ENCODE results near the gene C1orf210.
A peak's percentile ranks its signal among the peaks of the same experiment; 100 is the strongest.

The C1orf210 gene

DNA sequence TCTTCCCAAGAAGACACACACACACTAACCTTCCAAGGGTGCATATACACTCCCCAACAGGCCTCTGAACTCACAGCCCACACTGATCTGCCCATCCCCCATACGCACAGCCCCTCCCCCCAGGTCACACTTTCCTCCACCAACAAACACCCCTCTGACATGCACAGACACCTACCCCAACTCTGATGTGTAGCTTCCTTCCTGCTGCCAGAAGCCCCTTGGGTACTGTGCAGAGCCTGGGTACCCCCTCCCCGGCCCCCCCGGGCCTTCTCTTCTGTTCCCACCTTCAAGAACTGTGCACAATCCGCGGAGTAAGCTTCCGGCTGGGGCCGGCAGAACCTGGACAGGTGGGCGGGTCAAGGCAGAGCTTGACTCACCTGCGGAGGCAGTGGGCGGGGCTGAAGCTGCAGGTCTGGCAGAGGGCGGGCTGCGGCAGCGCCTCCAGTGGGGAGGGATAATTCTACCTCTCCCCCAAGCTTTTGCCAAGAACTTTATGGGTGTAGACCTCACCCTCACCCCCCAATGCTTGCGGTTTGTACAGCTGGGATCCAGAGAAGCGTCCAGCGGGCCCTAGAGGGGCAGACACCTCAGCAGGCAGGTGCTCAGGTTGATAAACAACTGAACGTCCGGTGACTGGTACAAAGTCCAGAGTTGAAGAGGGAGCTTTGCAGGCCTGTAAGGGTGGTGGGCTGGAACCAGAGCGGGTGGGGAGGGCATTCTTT lies at the start of gene C1orf210:
C1orf210 (minus strand) TSS at position 313 of the 722 bp plus-strand sequence. CDS start 2,311 bp downstream, outside the sequence.
- DNase-seq, result no peak

DNA sequence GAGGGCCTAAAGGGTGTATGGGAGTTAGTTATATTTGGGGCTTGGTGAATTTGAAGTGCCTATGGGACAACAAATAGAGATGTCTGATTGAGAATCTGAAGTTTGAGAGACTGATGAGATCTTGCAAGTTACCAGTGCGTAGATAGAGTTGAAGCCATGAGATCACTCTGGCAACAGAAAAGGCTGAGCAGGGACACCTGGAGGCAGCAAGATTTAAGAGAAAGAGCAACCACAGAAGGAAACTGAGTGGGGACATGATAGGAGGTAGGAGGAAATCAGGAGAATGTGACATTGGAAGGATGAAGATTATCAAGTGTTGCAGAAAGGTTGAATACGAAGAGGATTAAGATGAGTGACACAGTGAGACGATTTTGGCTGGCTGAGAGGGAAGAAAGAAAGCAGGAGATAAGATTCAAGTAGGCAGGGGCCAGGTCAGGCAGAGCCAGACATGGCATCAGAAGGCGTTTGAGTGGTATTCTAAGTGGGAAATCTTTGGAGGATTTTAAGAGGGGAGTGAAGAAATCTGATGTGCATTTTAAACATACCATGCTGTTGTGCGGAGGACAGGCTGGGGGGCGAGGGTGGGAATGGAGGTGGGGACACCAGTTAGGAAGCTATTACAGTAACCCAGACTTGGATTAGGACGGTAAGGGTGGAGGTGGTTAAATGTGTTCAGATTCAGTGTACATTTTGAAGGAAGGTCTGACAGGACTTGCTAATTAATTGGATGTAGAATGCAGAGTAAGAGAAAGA lies 49.2 kb upstream of the C1orf210 start:
- DNase-seq, result no peak

DNA sequence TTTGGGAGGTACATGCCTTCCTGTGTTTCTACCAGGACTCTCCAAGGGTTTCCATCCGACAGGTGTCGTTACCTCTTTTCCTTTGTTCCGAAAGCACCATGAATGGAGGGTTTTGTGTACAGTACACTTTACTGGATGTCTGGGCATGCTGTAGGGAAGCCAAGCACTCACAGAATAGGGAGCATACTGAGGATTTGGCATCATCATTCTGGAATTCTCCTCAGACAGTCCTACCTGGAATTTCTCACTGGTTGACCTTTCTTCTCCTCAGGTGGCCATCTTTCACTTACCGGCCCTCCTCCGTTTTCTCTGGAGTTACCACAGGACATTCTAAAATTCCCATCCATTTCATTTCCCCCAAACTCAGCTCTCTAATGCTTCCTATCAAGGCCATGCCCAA lies 46.3 kb upstream of the C1orf210 start:
- DNase-seq, result no peak

DNA sequence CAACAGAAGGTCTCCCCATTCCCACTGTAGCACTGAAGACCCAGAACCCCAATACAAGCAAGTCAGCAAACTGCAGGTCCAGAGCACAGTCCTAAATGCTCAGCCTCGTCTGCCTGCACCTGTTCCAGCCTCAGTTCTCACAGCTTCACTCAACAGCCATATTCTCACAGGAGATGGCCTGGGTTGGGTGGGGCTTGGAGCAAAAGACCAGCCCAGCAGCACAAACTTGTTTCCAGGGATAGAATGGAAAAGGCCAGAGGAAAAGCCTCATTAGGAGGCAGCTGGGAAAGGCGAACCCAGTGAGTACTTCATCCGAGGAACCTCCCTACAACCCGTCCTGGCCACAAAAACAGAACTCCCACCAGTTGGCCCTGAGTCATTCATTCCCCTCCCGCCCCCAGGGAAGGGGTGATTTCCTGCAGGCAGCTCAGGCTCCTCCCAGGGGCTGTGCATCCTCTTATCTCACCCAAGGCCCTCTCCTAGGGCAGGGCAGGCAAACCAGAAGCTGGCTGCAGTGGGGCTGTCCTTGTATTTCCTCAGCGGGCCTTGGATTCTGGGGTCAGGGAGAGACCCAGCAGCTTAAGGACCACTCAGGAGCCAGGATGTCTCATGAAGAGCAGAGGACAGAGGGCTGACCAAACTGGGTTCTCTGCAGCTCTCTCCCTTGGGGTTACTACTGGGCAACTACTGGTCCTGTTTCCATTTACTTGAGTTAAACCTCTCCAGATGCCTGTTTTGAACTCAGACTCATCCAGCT lies 44.8 kb upstream of the C1orf210 start:
- DNase-seq, result peak; percentile 36

DNA sequence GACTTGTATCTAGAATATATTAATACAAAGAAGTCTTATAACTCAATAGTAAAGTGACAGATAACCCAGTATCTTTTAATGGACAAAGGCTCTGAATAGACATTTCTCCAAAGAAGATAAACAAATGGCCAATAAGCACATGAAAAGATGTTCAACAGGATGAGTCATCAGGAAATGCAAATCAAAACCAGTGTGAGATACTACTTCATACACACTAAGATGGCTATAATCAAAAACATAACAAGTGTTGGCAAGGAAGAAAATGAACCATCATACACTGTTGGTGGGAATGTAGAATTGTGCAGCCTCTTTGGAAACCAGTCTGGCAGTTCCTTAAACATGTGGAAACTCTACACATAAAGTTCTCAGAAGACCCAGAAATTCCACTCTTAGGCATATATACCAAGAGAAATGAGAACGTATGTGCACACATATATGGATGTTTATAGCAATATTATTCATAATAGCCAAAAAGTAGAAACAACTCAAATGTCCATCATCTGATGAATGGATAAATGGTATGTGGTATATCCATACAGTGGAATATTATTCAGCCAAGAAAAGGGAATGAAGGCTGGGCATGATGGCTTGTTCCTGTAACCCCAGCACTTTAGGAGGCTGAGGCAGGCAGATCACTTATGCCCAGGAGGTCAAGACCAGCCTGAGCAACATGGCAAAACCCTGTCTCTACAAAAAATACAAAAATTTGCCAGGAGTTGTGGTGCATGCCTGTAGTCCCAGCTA lies 42.3 kb upstream of the C1orf210 start:
- no peak for DNase-seq

DNA sequence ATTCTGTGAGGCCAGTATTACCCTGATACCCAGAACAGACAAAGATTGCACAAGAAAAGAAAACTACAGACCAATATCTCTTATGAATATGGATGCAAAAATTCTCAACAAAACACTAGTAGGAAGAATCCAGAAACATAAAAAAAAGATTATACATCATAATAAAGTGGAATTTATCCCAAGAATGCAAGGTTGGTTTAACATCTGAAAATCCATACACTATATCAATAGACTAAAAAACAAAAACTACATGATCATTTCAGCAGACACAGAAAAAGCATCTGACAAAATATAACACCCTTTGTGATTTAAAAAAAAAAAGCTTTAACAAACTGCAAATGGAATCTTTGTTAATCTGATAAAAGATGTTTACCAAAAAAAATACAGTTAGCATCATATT lies 40.0 kb upstream of the C1orf210 start:
- DNase-seq, result no peak

DNA sequence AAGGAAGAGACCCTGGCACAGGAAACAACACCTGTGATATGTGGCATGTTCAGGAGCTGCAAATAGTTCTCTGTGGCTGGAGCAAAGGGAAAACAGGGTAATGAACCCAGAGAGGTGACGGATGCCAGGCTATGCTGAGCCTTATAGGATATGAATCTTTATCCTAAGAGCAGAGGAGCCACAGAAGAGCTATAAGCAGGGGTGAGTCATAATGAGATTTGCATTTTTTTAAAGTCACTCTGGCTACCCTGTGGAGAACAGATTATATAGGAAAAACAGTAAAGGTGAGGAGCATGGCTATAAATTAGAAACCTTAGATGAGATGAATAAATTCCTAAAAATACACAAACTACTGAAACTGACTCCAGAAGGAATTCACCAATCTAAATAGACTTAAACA lies 39.4 kb upstream of the C1orf210 start:
- DNase-seq, result no peak

DNA sequence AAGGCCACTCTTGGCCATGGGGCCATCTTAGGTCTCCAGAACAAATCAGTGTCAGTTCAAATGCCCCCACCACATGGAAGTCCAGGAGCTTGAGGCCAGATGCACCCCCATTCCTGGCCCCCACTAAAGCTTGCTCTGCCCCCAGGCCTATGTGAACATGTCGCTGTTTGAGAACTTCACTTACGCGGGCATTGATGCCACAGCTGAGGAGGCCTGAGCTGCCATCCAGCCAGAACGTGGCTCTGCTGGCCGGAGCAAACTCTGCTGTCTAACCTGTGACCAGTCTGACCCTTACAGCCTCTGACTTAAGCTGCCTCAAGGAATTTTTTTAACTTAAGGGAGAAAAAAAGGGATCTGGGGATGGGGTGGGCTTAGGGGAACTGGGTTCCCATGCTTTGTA lies 37.1 kb upstream of the C1orf210 start:
- DNase-seq, result no peak

DNA sequence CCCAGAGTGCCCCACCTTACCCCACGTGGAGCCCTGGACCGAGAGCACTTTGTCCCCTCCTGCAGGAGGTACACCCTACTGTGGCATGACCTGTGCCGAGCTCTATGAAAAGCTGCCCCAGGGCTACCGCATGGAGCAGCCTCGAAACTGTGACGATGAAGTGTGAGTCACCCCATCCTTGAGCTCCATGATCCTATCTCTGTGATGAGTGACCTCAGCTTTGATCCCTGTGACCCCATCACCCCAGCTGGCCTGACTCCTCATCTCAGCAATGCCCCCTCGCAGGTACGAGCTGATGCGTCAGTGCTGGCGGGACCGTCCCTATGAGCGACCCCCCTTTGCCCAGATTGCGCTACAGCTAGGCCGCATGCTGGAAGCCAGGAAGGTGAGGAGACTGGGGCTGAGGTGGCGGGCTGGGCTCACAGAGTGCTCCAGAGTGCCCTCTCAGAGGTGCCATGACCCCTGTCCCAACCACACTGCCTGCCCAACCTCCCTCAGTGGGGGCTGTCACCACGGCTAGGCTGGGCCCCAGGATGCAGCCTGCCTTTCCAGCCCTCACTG lies 36.0 kb upstream of the C1orf210 start:
- no peak for DNase-seq

DNA sequence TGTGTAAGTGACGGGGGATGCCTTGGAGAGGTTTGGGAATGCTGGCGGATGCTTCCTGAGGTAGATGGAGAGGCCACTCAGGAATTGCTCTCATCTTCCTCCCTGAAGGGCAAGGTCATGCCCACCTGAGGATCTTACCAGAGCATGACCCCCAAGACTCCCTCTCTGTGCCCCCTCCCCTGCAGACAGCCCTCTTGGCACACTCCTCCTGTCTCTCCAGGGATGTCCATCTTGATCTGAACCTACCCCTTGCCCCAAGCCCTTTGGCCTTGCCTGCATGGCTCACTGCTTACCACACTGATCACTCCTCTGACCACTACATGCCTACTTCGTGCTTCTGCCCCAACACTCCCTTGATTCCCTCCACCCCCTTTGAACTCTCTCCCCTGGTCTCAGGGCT lies 34.4 kb upstream of the C1orf210 start:
- no peak for DNase-seq

DNA sequence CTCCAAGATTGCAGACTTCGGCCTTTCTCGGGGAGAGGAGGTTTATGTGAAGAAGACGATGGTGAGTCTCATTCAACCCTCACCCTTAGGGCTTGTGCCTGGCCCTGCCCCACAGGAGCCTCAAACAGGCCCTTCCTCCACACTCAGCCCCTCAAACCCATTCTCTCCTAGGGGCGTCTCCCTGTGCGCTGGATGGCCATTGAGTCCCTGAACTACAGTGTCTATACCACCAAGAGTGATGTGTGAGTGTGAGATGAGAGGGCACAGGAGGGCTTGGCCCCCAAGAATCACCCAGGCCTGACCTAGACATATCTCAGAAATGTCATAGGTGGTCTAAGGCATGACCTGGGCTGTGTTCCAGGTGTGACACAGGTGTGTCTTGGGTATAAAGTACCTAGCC lies 33.9 kb upstream of the C1orf210 start:
- DNase-seq, result no peak

DNA sequence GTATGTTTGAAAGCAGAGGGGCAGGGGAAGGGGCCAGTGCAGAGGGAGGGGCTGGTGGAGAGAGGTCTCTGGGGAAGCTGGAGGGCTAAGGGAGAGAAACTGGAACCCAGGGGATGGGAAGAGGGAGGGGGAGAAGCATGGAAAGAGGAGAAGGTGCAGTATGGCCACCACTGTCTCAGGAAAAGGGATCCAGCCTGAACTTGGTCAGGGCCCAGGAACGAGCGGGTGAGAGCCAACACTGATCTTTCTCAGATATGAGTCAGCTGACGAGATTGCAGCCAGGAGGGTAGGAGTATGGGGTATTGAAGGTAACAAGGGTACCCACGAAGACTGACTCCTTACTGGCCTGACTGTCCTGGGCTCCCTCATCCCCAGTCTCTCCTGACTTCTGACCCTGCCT lies 33.5 kb upstream of the C1orf210 start:
- no peak for DNase-seq

DNA sequence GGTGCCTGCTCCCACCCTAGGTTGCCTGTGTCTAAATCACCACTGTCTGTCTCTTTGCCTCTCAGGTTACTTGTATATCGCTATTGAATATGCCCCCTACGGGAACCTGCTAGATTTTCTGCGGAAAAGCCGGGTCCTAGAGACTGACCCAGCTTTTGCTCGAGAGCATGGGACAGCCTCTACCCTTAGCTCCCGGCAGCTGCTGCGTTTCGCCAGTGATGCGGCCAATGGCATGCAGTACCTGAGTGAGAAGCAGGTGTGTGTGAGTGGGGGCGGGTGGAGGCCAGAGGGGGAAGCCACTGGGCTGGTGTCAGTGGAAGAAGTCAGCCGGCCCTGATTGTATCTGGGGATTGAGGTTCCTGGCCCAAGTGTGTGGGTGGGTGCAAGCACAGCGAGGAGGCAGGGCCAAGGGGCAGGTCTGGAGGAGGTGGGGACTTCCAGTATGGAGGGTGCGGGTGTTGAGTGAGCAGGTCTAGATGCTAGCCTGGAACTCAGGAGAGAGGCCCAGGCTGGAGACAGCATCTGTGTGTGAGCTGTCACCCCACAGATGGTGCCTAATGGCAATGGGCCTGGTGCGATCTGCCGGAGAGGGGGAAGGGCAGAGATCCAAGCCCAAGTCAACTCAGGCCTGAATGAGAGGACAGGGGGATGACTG lies 32.6 kb upstream of the C1orf210 start:
- no peak for DNase-seq

DNA sequence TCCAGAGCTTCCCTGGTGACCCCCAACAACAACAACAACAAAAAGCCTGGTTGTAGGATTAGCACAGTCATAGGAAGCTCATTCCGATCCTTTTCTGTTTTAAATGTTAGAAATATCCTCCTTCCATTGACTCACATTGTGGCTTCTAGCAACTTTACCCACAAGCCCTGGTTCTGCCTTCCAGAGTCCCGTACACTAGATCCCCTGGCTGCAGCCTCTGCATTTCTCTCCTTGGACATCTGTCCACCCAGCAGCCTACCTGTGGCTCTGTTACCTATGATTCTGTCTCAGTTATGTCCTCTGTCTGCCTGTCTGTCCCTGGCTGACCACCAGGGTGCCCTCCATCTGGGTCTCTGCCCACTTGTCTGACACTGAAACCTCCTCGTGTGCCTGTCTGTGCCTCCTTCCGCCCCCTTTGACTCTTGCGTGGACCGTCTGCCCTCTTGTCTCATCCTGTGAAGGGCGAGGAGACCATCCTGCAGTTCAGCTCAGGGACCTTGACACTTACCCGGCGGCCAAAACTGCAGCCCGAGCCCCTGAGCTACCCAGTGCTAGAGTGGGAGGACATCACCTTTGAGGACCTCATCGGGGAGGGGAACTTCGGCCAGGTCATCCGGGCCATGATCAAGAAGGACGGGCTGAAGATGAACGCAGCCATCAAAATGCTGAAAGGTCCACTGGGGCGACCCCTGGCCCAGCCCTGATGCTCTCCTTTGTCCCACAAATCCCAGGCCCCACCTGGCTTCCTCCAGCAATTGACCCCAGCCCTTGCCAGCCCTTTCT lies 31.5 kb upstream of the C1orf210 start:
- DNase-seq, result no peak

DNA sequence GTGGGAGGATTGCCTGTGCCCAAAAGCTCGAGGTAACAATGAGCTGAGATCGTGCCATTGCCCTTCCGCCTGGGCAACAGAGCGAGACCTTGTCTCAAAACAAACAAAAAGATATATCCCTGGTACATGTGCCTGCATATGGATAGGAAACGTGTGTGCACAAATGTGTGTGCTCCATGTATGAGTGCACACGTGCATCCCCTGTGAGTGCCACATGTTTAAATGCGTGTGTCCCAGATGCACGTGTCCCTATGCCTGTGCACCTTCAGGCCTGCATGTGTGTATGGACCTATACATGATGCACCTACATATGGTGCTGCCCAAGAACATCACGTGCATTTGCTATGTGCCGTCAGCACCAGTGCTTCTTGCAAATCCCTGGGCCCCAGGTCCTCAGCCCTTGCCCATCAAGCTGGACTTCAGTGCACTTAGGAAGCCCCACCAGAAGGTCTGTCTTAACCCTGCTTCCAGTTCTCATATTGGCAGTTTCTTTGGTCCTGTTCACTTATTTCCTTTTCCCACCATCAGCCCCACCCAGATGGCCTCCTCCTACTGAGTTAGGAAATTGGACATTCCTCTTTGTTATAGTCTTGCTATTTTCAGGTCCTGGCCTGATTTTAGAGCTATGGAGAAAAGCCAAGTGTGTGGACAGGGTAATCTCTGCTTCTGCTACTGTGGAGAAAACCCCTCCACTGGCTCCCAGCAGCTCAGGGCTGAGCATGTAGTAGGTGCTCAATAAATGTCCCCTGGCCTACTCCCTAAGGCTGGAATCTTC lies 30.8 kb upstream of the C1orf210 start:
- no peak for DNase-seq

DNA sequence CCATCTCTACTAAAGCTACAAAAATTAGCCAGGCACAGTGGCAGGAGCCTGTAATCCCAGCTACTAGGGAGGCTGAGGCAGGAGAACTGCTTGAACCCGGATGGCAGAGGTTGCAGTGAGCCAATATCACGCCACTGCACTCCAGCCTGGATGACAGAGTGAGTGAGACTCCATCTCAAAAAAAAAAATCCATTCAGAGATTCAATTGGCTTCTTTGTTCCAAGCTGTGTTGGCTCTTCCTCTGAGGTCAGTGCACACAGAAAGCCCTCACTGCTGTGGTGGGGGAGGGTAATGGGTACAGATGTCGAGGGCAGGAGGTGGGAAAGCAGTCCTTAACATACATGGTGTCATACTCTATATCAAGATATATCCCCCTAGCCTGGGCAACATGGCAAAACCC lies 30.1 kb upstream of the C1orf210 start:
- DNase-seq, result no peak

DNA sequence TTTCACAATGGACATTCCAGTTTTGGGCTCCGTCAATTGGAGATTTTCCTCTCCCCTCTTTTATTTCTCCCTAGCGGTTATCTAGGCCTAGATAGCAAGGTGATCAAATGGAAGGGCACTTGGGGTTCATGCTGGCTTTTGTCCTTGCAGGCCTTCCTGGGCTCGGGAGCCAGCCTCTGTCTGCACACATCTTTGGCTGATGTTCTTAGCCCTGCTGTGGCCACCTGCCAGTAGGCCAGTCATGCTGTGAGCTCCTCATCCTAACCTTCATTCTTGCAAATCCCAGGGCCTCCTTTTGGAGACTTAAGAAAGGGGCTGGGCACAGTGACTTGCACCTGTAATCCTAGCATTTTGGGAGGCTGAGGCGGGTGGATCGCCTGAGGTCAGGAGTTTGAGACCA lies 28.9 kb upstream of the C1orf210 start:
- no peak for DNase-seq

DNA sequence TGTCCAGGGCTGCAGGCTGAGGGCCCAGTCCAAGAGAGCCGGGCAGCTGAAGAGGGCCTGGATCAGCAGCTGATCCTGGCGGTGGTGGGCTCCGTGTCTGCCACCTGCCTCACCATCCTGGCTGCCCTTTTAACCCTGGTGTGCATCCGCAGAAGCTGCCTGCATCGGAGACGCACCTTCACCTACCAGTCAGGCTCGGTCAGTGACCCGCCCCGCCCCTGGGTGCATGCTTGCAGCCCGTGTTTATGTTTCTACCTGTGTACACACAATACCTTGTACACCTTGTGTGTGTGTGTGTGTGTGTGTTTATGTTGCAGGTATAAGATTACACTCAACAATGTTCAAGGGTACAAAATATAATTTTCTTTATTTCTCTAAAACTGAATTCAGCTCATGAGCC lies 28.4 kb upstream of the C1orf210 start:
- DNase-seq, result no peak

DNA sequence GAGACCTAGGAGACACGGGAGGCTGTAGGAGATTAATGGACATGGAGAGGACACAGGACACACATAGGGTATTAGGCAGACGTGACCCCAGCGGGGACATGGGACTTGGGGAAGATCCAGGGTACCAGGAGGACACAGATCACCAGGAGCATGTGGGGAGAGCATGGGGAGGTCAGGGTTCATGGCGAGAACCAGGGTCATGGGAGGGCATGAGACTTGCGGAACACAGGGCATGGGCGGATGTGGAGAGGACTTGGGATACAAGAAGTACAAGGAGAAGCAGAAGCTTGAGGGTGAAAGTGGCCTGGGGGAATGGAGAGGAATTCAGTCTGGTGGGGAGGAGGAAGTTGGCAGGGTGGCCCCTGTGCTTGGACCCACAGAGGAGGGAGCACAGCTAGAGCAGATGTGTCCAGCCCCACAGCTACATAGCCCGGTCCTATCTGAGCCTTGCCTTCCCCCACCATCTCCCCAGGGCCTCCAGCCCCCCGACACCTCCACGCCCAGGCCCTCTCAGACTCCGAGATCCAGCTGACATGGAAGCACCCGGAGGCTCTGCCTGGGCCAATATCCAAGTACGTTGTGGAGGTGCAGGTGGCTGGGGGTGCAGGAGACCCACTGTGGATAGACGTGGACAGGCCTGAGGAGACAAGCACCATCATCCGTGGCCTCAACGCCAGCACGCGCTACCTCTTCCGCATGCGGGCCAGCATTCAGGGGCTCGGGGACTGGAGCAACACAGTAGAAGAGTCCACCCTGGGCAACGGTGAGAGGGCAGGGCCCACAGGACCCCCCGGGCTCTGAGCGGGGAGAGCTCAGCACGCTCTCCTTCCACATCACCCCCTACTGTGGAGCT lies 27.5 kb upstream of the C1orf210 start:
- no peak for DNase-seq

DNA sequence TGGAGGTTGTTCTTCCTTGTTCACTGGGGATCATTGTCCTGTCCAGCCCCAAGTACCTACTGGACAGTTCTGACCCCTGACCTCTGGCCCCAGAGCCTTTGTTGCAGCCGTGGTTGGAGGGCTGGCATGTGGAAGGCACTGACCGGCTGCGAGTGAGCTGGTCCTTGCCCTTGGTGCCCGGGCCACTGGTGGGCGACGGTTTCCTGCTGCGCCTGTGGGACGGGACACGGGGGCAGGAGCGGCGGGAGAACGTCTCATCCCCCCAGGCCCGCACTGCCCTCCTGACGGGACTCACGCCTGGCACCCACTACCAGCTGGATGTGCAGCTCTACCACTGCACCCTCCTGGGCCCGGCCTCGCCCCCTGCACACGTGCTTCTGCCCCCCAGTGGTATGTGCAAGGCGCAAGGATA lies 26.8 kb upstream of the C1orf210 start:
- no peak for DNase-seq
